ENCODE data around the gene TRAPPC3L. TPM values are rescaled to one million over a fixed set of nuclear protein-coding genes. Genes with fewer than 3 reads are reported as not detected.

TRAPPC3L gene
- total RNA-seq: not detected in 2 replicates

DNA sequence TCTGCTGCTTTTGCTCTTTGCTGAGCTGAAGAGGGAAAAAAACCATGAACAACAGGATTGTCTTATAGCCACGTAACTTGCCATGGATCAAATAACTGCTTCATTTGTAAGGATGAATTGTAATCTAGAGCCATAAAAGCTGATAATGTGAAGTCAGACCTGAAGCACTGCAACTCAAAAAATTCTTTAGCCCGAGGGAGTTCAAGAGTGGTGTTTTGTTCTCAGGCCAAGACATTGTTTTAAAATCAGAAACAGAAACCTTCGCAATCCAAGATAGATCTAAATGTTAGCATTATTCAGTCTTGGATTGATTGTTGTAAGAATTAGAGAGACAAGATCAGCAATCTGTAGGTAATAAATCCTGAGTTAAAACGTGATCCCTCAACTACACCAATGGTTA, at the start of gene TRAPPC3L:
TSS of gene TRAPPC3L (minus strand) at position 34 of the 400 bp plus-strand sequence. CDS start 170 bp downstream, outside the sequence.

DNA sequence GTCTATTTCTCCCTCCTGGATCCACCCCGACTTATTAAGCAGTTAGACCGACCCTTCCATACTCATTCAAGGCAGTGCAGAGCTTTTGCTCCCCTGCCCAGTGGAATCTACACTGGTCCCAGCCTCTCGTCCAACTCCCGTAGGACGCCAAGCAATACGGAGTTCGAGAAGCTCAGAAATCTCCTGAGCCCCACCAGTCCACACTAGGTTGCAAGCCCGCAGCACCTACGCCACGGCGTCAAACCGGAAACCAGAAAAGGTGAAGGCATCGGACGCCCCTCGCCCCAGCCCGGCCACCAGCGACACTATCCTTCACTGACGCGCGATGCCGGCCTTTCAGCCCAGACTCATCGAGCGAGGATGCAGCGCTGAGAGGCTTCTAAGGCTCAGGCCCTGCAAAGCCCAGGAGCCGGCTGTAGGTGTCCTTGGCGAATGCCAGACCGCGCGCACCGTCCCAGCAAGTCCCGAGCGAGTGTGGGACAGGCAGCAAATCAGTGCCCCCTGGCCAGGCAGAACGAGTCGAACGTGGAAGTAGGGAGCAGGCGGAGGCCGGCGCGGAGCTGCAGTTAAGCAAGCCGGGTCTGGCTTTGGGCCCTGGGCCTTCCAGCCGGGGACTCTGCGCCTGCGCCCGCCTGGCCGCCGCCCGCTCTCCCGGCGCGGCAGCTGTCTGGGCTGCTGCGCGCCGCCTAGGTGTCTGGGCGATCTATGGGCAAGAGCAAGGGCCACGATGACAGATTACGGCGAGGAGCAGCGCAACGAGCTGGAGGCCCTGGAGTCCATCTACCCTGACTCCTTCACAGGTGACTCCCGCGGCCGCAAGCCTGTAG, 25.6 kb upstream of the TRAPPC3L start, which contains the start of gene RWDD1:
TSS of gene RWDD1 (plus strand) at position 649 of the 827 bp plus-strand sequence. CDS start at position 728, 79 bp downstream.

GRCh38 chr6:116553451-116553850, 8.0 kb upstream of the TRAPPC3L start, which contains the start of gene CALHM4:
CALHM4 (plus strand) TSS chr6:116553751; CDS start chr6:116553794, 43 bp downstream.

GRCh38 chr6:116511424-116512110, 33.9 kb downstream of the TRAPPC3L start, which contains the start of gene CALHM5:
CALHM5 (plus strand) TSS chr6:116511639; CDS start chr6:116511697, 58 bp downstream.

GRCh38 chr6:116461331-116461931, 84.1 kb downstream of the TRAPPC3L start, which contains the start of gene CALHM6:
CALHM6 (plus strand) TSS chr6:116461375; CDS start chr6:116461930, 555 bp downstream.

Other genes starting within 250 kb of the TRAPPC3L start
- 112 and 148 TPM in 2 replicates for gene DSE, start 174.7 kb downstream of the TRAPPC3L start, total RNA-seq
- 0.43 and 0.68 TPM in 2 replicates for gene CALHM6, start 84.3 kb downstream of the TRAPPC3L start, total RNA-seq
- under 0.01 and 0.21 TPM in 2 replicates for gene CALHM5, start 34.0 kb downstream of the TRAPPC3L start, total RNA-seq
- not detected in 2 replicates for gene CALHM4, start 8.1 kb upstream of the TRAPPC3L start, total RNA-seq
- 18.1 and 24.9 TPM in 2 replicates for gene RWDD1, start 25.8 kb upstream of the TRAPPC3L start, total RNA-seq
- under 0.01 TPM in 2 replicates for gene RSPH4A, start 70.8 kb upstream of the TRAPPC3L start, total RNA-seq
- 25.2 and 26.3 TPM in 2 replicates for gene ZUP1, start 123.1 kb upstream of the TRAPPC3L start, total RNA-seq
- 3.1 and 5.5 TPM in 2 replicates for gene KPNA5, start 135.5 kb upstream of the TRAPPC3L start, total RNA-seq
- gene FAM162B, start 220.0 kb upstream of the TRAPPC3L start, total RNA-seq: not detected in 2 replicates